ENCODE results near the gene DHTKD1. TPM values are rescaled to one million over a fixed set of nuclear protein-coding genes. Genes with fewer than 3 reads are reported as not detected.
"Not testable (repeated sequence)": the region's sequence is repeated elsewhere in the genome, so short reads cannot be mapped to it uniquely, and the experiment has no call there.

DHTKD1 gene
- total and polyA plus RNA-seq, 4 donors = 30.4 to 43.8 (median 32.1) TPM

- Histone ChIP-seq H3K4me3 (ENCODE audit: low read depth, low read length) (no peak overlapping the region), H3K27ac (ENCODE audit: low read depth, low read length) (no peak overlapping the region), H3K4me1 (ENCODE audit: control insufficient read depth, insufficient read depth, low read length) (peaks cover 4% of the 10 kb centered on the region), H3K27me3 (ENCODE audit: control insufficient read depth, insufficient read depth, low read length) (no peaks in the 10 kb centered on the region), H3K9me3 (ENCODE audit: control insufficient read depth, insufficient read depth, low read length) (no peaks in the 10 kb centered on the region), H3K36me3 (ENCODE audit: control insufficient read depth, insufficient read depth, low read length) (peaks cover 54% of the 10 kb centered on the region)
- no CpG with 5 or more reads among the region's 5 CpGs for WGBS (ENCODE audit: insufficient coverage)
- no peak for DNase-seq (ENCODE audit: low read depth in 4 of 6, low spot score in 6 of 6)
These were observed 91.9 kb downstream of the DHTKD1 start for GRCh38 chr10:12160664-12161063.

DNA sequence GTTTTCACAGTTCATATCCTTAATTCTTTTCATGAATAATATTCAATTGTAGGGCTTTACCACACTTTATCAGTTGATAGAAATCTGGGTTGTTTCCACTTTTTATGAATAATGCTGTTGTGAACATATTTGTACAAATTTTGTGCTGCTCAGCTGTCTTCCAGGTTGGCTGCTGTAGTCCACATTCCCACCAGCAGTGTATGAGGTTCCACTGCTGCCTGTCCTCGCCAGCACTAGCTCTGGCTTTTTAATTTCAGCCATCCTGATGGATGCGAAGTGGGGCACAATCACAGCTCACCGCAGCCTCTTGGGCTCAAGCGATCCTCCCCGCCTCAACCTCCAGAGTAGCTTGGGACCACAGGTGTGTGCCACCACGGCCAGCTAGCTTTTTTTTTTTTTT is 94.2 kb downstream of the DHTKD1 start:
- Histone ChIP-seq H3K36me3 (ENCODE audit: control insufficient read depth, insufficient read depth, low read length) (peaks cover 53% of the 10 kb centered on the region), H3K27me3 (ENCODE audit: control insufficient read depth, insufficient read depth, low read length) (no peaks in the 10 kb centered on the region), H3K4me3 (ENCODE audit: low read depth, low read length) (no peak overlapping the region), H3K27ac (ENCODE audit: low read depth, low read length) (no peak overlapping the region), H3K9me3 (ENCODE audit: control insufficient read depth, insufficient read depth, low read length) (no peaks in the 10 kb centered on the region), H3K4me1 (ENCODE audit: control insufficient read depth, insufficient read depth, low read length) (peaks cover 4% of the 10 kb centered on the region)
- DNase-seq (ENCODE audit: low read depth in 4 of 6, low spot score in 6 of 6) = no peak
- WGBS (ENCODE audit: insufficient coverage) = 98% methylated on average over 5 of the region's 6 CpGs

GRCh38 chr10:12164085-12164484 is 95.3 kb downstream of the DHTKD1 start:
- Histone ChIP-seq H3K27me3 (ENCODE audit: control insufficient read depth, insufficient read depth, low read length) (no peaks in the 10 kb centered on the region), H3K9me3 (ENCODE audit: control insufficient read depth, insufficient read depth, low read length) (no peaks in the 10 kb centered on the region), H3K4me1 (ENCODE audit: control insufficient read depth, insufficient read depth, low read length) (peaks cover 4% of the 10 kb centered on the region), H3K4me3 (ENCODE audit: low read depth, low read length) (no peak overlapping the region), H3K36me3 (ENCODE audit: control insufficient read depth, insufficient read depth, low read length) (peaks cover 55% of the 10 kb centered on the region), H3K27ac (ENCODE audit: low read depth, low read length) (peak overlapping the region; percentile 41)
- DNase-seq (ENCODE audit: low read depth in 4 of 6, low spot score in 6 of 6) = no peak
- WGBS (ENCODE audit: insufficient coverage) = 89% methylated on average over 11 of the region's 12 CpGs

- DNase-seq (ENCODE audit: low read depth in 4 of 6, low spot score in 6 of 6) = peak in 1 of 6 donors; percentile 11
- peaks cover 56% of the 10 kb centered on the region for H3K36me3 ChIP-seq (ENCODE audit: control insufficient read depth, insufficient read depth, low read length)
- peaks cover 4% of the 10 kb centered on the region for H3K4me1 ChIP-seq (ENCODE audit: control insufficient read depth, insufficient read depth, low read length)
- no peaks in the 10 kb centered on the region for H3K9me3 ChIP-seq (ENCODE audit: control insufficient read depth, insufficient read depth, low read length)
- H3K4me3 ChIP-seq (ENCODE audit: low read depth, low read length) = no peak overlapping the region
- peak overlapping the region; percentile 41 for H3K27ac ChIP-seq (ENCODE audit: low read depth, low read length)
- WGBS (ENCODE audit: insufficient coverage) = 71% methylated on average over 1 of the region's 3 CpGs
- no peaks in the 10 kb centered on the region for H3K27me3 ChIP-seq (ENCODE audit: control insufficient read depth, insufficient read depth, low read length)
These were observed 96.3 kb downstream of the DHTKD1 start for GRCh38 chr10:12165036-12165435.

GRCh38 chr10:12165999-12166775 is 97.4 kb downstream of the DHTKD1 start:
- H3K4me1 ChIP-seq (ENCODE audit: control insufficient read depth, insufficient read depth, low read length) = peaks cover 4% of the 10 kb centered on the region
- peaks cover 55% of the 10 kb centered on the region for H3K36me3 ChIP-seq (ENCODE audit: control insufficient read depth, insufficient read depth, low read length)
- no peak overlapping the region for H3K27ac ChIP-seq (ENCODE audit: low read depth, low read length)
- 87% methylated on average over 6 of the region's 6 CpGs for WGBS (ENCODE audit: insufficient coverage)
- no peaks in the 10 kb centered on the region for H3K27me3 ChIP-seq (ENCODE audit: control insufficient read depth, insufficient read depth, low read length)
- no peak overlapping the region for H3K4me3 ChIP-seq (ENCODE audit: low read depth, low read length)
- no peaks in the 10 kb centered on the region for H3K9me3 ChIP-seq (ENCODE audit: control insufficient read depth, insufficient read depth, low read length)
- DNase-seq (ENCODE audit: low read depth in 4 of 6, low spot score in 6 of 6) = no peak

DNA sequence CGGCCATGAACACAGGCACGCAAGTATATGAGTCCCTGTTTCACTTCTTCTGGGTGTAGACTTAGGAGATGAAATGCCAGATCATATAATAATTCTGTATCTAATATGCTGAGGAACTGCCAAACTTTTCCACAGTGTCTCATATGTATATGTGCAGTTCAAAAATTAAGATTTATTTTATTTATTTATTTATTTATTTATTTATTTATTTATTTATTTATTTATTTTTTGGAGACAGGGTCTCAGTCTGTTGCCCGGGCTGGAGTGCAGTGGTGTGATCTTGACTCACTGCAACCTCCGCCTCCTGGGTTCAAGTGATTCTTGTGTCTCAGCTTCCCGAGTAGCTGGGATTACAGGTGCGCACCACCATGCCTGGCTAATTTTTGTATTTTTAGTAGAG is 102.8 kb downstream of the DHTKD1 start:
- H3K4me3 ChIP-seq (ENCODE audit: low read depth, low read length); DNase-seq (ENCODE audit: low read depth in 4 of 6, low spot score in 6 of 6); H3K9me3 ChIP-seq (ENCODE audit: control insufficient read depth, insufficient read depth, low read length); H3K27ac ChIP-seq (ENCODE audit: low read depth, low read length); H3K27me3 ChIP-seq (ENCODE audit: control insufficient read depth, insufficient read depth, low read length); H3K4me1 ChIP-seq (ENCODE audit: control insufficient read depth, insufficient read depth, low read length): not testable (repeated sequence)
- H3K36me3 ChIP-seq (ENCODE audit: control insufficient read depth, insufficient read depth, low read length) = peaks cover 62% of the 10 kb centered on the region
- WGBS (ENCODE audit: insufficient coverage) = 100% methylated on average over 1 of the region's 6 CpGs

Small RNAs within 50 kb of the gene (small RNA-seq; reads per million reads assigned to genes)
- not detected for gene MIR548AK (ENCODE audit: low replicate concordance)
- not detected for gene RNU6-88P (ENCODE audit: low replicate concordance)

Other genes starting within 250 kb of the DHTKD1 start
- gene PROSER2, start 245.6 kb upstream of the DHTKD1 start, total RNA-seq = 1 to 10 TPM; 3.1 to 5.0 TPM
- 1 to 10 TPM; 2.4 to 5.0 TPM for gene PROSER2, start 245.6 kb upstream of the DHTKD1 start, polyA plus RNA-seq (ENCODE audit: insufficient read length in 2 of 2)
- gene UPF2, start 26.1 kb upstream of the DHTKD1 start, total RNA-seq = 10 to 100 TPM; 24.2 to 24.7 TPM
- gene UPF2, start 26.1 kb upstream of the DHTKD1 start, polyA plus RNA-seq (ENCODE audit: insufficient read length in 2 of 2) = 10 to 100 TPM; 16.2 to 20.0 TPM
- gene SEC61A2, start 60.7 kb downstream of the DHTKD1 start, total RNA-seq = 10 to 100 TPM; 16.9 to 70.3 TPM
- gene SEC61A2, start 60.7 kb downstream of the DHTKD1 start, polyA plus RNA-seq (ENCODE audit: insufficient read length in 2 of 2) = 10 to 100 TPM; 72.4 to 73.3 TPM
- gene NUDT5, start 126.9 kb downstream of the DHTKD1 start, total RNA-seq = 10 to 100 TPM; 29.7 to 62.3 TPM
- gene NUDT5, start 126.9 kb downstream of the DHTKD1 start, polyA plus RNA-seq (ENCODE audit: insufficient read length in 2 of 2) = 10 to 100 TPM; 43.3 to 48.6 TPM
- 100 to 1,000 TPM in 1 of 2 donors, 10 to 100 TPM in 1; 86.2 to 105 TPM for gene CDC123, start 127.2 kb downstream of the DHTKD1 start, total RNA-seq
- 100 to 1,000 TPM; 113 to 136 TPM for gene CDC123, start 127.2 kb downstream of the DHTKD1 start, polyA plus RNA-seq (ENCODE audit: insufficient read length in 2 of 2)

Measured in spinal cord (tissue), 10 donors.